ENCODE data around the gene MTHFD1.

- TF ChIP-seq CTCF (IDR thresholded peaks at IDR 0.05 in 8 of 11, conservative IDR thresholded peaks at IDR 0.05 in 3 of 11) (no peak), POLR2A (IDR thresholded peaks at IDR 0.05) (no peak)
Measured at GRCh38 chr14:64405295-64405694, 17.1 kb downstream of the MTHFD1 start.

All from spleen (tissue), 7 donors.